GM23338 (cell line): Measurements from ENCODE around the gene ZNF324B. TPM values are rescaled to one million over a fixed set of nuclear protein-coding genes. Genes with fewer than 3 reads are reported as not detected.
A peak's percentile ranks its signal among the peaks of the same experiment; 100 is the strongest.

ENCODE experiments used
- ATAC-seq: fragments of 200-7000 bp; cut with Tn5 transposase; 3 replicates; pipeline ENCODE4 v1.9.1; 2020
- DNase-seq: peaks from one replicate; pipeline ENCODE4 v3.0.0-alpha.2; 2015; ENCODE audit warnings: low spot score
- H2AFZ ChIP-seq: fragments of 200-600 bp; sonication (generic); 2 replicates; pipeline ENCODE4 v1.8.0; 2016; ENCODE audit warnings: antibody characterized with exemption, mild to moderate bottlenecking, moderate library complexity
- H3F3A ChIP-seq: fragments of 200-600 bp; sonication (generic); replicated peaks from 2 replicates; pipeline ENCODE4 v1.8.0; 2017; ENCODE audit warnings: antibody characterized with exemption, mixed run types, low read depth
- H3K27ac ChIP-seq: fragments of 200-600 bp; sonication (generic); 2 replicates; pipeline ENCODE4 v1.6.1; 2016; ENCODE audit warnings: low read depth
- H3K27me3 ChIP-seq: fragments of 200-600 bp; sonication (generic); 2 replicates; pipeline ENCODE4 v1.8.0; 2016; ENCODE audit warnings: mild to moderate bottlenecking, mixed run types, moderate library complexity; ENCODE audit not compliant: insufficient read depth
- H3K36me3 ChIP-seq: fragments of 200-600 bp; sonication (generic); 2 replicates; pipeline ENCODE4 v1.8.0; 2016; ENCODE audit warnings: mild to moderate bottlenecking; ENCODE audit not compliant: insufficient read depth
- H3K4me1 ChIP-seq: fragments of 200-600 bp; sonication (generic); 2 replicates; pipeline ENCODE4 v1.8.0; 2016; ENCODE audit warnings: mild to moderate bottlenecking, moderate library complexity; ENCODE audit not compliant: insufficient read depth
- H3K4me2 ChIP-seq: fragments of 200-600 bp; sonication (generic); 2 replicates; pipeline ENCODE4 v1.7.1; 2017; ENCODE audit warnings: mixed run types
- H3K4me3 ChIP-seq: fragments of 200-600 bp; sonication (generic); 2 replicates; pipeline ENCODE4 v1.6.1; 2016; ENCODE audit warnings: mixed run types
- H3K79me2 ChIP-seq: fragments of 200-600 bp; sonication (generic); replicated peaks from 2 replicates; pipeline ENCODE4 v1.8.0; 2017; ENCODE audit warnings: mild to moderate bottlenecking; ENCODE audit not compliant: insufficient read depth
- H3K9me2 ChIP-seq: fragments of 200-600 bp; sonication (generic); 2 replicates; pipeline ENCODE4 v1.8.0; 2017; ENCODE audit not compliant: insufficient read depth
- H4K20me1 ChIP-seq: fragments of 200-600 bp; sonication (generic); replicated peaks from 2 replicates; pipeline ENCODE4 v1.8.0; 2017; ENCODE audit warnings: mild to moderate bottlenecking; ENCODE audit not compliant: insufficient read depth
- H3K27ac Mint-ChIP-seq: 2 replicates; pipeline ENCODE4 v1.8.0; 2020; ENCODE audit warnings: inconsistent platforms, mild to moderate bottlenecking, moderate library complexity, mixed read lengths
- H3K27me3 Mint-ChIP-seq: 3 replicates; pipeline ENCODE4 v1.8.0; 2022; ENCODE audit warnings: low read depth, mild to moderate bottlenecking, moderate library complexity, mixed read lengths, inconsistent platforms; ENCODE audit not compliant: insufficient read depth, poor library complexity
- H3K36me3 Mint-ChIP-seq: 3 replicates; pipeline ENCODE4 v1.8.0; 2021; ENCODE audit warnings: low read depth, mild to moderate bottlenecking, inconsistent platforms, moderate library complexity, mixed read lengths
- H3K4me1 Mint-ChIP-seq: 3 replicates; pipeline ENCODE4 v1.8.0; 2020; ENCODE audit warnings: mild to moderate bottlenecking, inconsistent platforms, mixed read lengths
- H3K4me3 Mint-ChIP-seq: 3 replicates; pipeline ENCODE4 v1.8.0; 2021; ENCODE audit warnings: moderate library complexity, mild to moderate bottlenecking, inconsistent platforms, mixed read lengths
- H3K9me3 Mint-ChIP-seq: 3 replicates; pipeline ENCODE4 v1.8.0; 2020; ENCODE audit warnings: moderate library complexity, mild to moderate bottlenecking, inconsistent platforms, mixed read lengths
- CREB1 ChIP-seq: fragments of 250-450 bp; sonication (Bioruptor Pico); IDR thresholded peaks from 2 replicates; pipeline ENCODE4 v1.5.0; 2020; ENCODE audit warnings: low read depth, mild to moderate bottlenecking, moderate library complexity
- EZH2 ChIP-seq: fragments of 200-600 bp; sonication (generic); IDR thresholded peaks from one replicate; pipeline ENCODE4 v1.8.0; 2017; ENCODE audit warnings: antibody characterized with exemption, mild to moderate bottlenecking, low read depth; ENCODE audit not compliant: unreplicated experiment
- EZH2phosphoT487 ChIP-seq: fragments of 200-600 bp; sonication (generic); IDR thresholded peaks from one replicate; pipeline ENCODE4 v1.8.1; 2018; ENCODE audit warnings: antibody characterized with exemption; ENCODE audit not compliant: unreplicated experiment
- NANOG ChIP-seq: IDR thresholded peaks from 2 replicates; pipeline ENCODE4 v1.6.1; 2016; ENCODE audit warnings: antibody characterized with exemption, borderline replicate concordance
- POLR2AphosphoS5 ChIP-seq: IDR thresholded peaks from 2 replicates; pipeline ENCODE4 v1.6.1; 2016; ENCODE audit warnings: antibody characterized with exemption, low read depth
- STAT1 ChIP-seq: IDR thresholded peaks from one replicate; pipeline ENCODE4 v1.6.1; 2016; ENCODE audit warnings: antibody characterized with exemption; ENCODE audit not compliant: unreplicated experiment
- ZNF114 ChIP-seq: fragments of 250-450 bp; sonication (Bioruptor Pico); IDR thresholded peaks from 2 replicates; pipeline ENCODE4 v1.5.0; 2020; ENCODE audit warnings: mild to moderate bottlenecking, moderate library complexity
- ZNF331 ChIP-seq: fragments of 250-450 bp; sonication (Bioruptor Pico); IDR thresholded peaks from 2 replicates; pipeline ENCODE4 v1.5.0; 2020; ENCODE audit warnings: low read depth, mild to moderate bottlenecking, moderate library complexity
- polyA plus RNA-seq: library from polyadenylated mRNA; unstranded; fragments of >200 nt; fragmentation: Nextera tagmentation; extraction: Ambion mirVana; gene quantifications from 2 replicates; pipeline ENCODE4 v1.2.1, GENCODE V29; 2016
- total RNA-seq: library from RNA; depleted of rRNA; stranded (reverse); fragments of >200 nt; shearing (Covaris generic); gene quantifications from 2 replicates; pipeline ENCODE4 v1.2.3, GENCODE V29; 2014
- TF ChIP-seq, protein P1 (sequence below): IDR thresholded peaks from 2 replicates; pipeline ENCODE4 v1.6.1; 2016; ENCODE audit warnings: antibody characterized with exemption
- TF ChIP-seq, protein P2 (sequence below): IDR thresholded peaks from one replicate; pipeline ENCODE4 v1.6.1; 2018; ENCODE audit warnings: antibody characterized with exemption; ENCODE audit not compliant: unreplicated experiment
- TF ChIP-seq, protein P3 (sequence below), 2 experiments: fragments of 200-600 bp in 1 of 2; sonication (generic) in 1 of 2; conservative IDR thresholded peaks; 2 replicates each; pipeline versions ENCODE4 v1.5.1 to v1.6.1; 2016 to 2017; ENCODE audit warnings: antibody characterized with exemption in 2 of 2, low read depth in 2 of 2, mild to moderate bottlenecking in 2 of 2, moderate library complexity in 1 of 2

The ZNF324B gene
- total and polyA plus RNA-seq, 2 experiments from 2014 or later = 0.50 to 4.7 TPM

DNA sequence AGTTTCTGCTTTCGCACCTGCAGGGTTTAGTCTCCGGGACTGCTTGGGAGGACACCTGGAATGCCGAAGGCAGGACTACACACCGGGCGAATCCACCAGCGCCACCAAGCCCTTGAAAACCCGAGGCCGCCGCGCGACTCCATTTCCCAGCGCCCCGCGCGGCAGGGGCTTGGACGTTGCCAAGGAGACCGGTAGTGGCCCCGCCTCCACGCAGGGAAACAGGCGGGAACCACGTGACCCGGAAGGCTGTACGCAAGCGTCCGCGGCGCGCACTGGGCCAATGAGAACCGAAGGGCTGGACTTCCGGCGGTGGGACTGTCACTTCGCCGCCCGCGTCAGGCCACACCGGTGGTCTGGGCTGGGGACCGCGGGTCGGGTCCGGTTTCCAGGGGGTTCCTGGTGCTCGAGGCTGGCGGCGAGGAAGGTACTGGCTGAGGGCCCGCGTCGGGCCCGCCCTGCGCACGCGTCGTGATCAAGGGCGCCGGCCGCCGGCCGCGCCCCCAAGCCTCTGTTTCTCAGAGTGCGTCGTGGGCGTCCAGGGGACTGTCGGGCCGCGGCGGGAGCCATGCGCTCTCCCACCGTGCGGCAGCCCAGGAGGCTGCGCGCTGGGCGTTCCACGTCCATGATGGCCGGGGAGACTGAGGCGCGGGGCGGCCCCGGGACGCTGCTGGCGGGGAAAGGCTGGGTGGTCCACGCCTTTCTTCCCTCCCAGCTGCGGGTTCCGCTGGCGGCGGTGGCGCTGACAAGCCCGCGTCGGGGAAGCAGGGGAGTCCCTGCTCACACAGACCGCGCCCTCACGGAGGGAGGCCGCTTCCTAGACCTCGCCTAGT, 15.6 kb downstream of the ZNF324B start, which contains the start of gene ZNF324:
ZNF324 (plus strand) TSS at position 321 of the 830 bp plus-strand sequence. CDS start 2,106 bp downstream, outside the sequence.
- Histone ChIP-seq H3F3A (peaks cover 4% of the 10 kb centered on the region), H3K4me2 (peak within 1 kb of the TSS; percentile 84), H2AFZ (peak within 1 kb of the TSS; percentile 99), H3K36me3 (no peaks in the 10 kb centered on the region), H3K27me3 (peaks cover 11% of the 10 kb centered on the region), H3K4me3 (peak within 1 kb of the TSS; percentile 83), H3K9me2 (no peaks in the 10 kb centered on the region), H3K27ac (no peak within 1 kb of the TSS), H4K20me1 (no peaks in the 10 kb centered on the region), H3K4me1 (peaks cover 4% of the 10 kb centered on the region), H3K79me2 (no peaks in the 10 kb centered on the region)
- H3K4me3 Mint-ChIP-seq = peak within 1 kb of the TSS; percentile 71
- H3K27ac Mint-ChIP-seq = no peak within 1 kb of the TSS
- TF ChIP-seq STAT1 (no peak), NANOG (no peak), CREB1 (CRISPR knock-in tag) (peak; percentile 81), EZH2 (no peak), POLR2AphosphoS5 (peak; percentile 51; the same call in 1 of the 2 replicates), ZNF114 (CRISPR knock-in tag) (no peak), ZNF331 (CRISPR knock-in tag) (no peak), EZH2phosphoT487 (no peak)
- TF ChIP-seq, protein P1, sequence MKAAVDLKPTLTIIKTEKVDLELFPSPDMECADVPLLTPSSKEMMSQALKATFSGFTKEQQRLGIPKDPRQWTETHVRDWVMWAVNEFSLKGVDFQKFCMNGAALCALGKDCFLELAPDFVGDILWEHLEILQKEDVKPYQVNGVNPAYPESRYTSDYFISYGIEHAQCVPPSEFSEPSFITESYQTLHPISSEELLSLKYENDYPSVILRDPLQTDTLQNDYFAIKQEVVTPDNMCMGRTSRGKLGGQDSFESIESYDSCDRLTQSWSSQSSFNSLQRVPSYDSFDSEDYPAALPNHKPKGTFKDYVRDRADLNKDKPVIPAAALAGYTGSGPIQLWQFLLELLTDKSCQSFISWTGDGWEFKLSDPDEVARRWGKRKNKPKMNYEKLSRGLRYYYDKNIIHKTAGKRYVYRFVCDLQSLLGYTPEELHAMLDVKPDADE = peak; percentile 78
- TF ChIP-seq, protein P2, sequence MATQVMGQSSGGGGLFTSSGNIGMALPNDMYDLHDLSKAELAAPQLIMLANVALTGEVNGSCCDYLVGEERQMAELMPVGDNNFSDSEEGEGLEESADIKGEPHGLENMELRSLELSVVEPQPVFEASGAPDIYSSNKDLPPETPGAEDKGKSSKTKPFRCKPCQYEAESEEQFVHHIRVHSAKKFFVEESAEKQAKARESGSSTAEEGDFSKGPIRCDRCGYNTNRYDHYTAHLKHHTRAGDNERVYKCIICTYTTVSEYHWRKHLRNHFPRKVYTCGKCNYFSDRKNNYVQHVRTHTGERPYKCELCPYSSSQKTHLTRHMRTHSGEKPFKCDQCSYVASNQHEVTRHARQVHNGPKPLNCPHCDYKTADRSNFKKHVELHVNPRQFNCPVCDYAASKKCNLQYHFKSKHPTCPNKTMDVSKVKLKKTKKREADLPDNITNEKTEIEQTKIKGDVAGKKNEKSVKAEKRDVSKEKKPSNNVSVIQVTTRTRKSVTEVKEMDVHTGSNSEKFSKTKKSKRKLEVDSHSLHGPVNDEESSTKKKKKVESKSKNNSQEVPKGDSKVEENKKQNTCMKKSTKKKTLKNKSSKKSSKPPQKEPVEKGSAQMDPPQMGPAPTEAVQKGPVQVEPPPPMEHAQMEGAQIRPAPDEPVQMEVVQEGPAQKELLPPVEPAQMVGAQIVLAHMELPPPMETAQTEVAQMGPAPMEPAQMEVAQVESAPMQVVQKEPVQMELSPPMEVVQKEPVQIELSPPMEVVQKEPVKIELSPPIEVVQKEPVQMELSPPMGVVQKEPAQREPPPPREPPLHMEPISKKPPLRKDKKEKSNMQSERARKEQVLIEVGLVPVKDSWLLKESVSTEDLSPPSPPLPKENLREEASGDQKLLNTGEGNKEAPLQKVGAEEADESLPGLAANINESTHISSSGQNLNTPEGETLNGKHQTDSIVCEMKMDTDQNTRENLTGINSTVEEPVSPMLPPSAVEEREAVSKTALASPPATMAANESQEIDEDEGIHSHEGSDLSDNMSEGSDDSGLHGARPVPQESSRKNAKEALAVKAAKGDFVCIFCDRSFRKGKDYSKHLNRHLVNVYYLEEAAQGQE = no peak
- TF ChIP-seq, protein P3, sequence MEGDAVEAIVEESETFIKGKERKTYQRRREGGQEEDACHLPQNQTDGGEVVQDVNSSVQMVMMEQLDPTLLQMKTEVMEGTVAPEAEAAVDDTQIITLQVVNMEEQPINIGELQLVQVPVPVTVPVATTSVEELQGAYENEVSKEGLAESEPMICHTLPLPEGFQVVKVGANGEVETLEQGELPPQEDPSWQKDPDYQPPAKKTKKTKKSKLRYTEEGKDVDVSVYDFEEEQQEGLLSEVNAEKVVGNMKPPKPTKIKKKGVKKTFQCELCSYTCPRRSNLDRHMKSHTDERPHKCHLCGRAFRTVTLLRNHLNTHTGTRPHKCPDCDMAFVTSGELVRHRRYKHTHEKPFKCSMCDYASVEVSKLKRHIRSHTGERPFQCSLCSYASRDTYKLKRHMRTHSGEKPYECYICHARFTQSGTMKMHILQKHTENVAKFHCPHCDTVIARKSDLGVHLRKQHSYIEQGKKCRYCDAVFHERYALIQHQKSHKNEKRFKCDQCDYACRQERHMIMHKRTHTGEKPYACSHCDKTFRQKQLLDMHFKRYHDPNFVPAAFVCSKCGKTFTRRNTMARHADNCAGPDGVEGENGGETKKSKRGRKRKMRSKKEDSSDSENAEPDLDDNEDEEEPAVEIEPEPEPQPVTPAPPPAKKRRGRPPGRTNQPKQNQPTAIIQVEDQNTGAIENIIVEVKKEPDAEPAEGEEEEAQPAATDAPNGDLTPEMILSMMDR (conservative IDR thresholded peaks at IDR 0.05; ENCODE audit: low read depth in 2 of 2) = peak in 1 of 2 experiments; percentile 13; a peak in 1 of 4 replicates
- H3K27me3 Mint-ChIP-seq = peaks cover 12% of the 10 kb centered on the region
- peaks cover 16% of the 10 kb centered on the region; the same call in 2 of the 3 replicates for H3K4me1 Mint-ChIP-seq
- H3K36me3 Mint-ChIP-seq = peaks cover 8% of the 10 kb centered on the region; the same call in 2 of the 3 replicates
- DNase-seq (peak; percentile 100), ATAC-seq (peak; percentile 93)
- no peaks in the 10 kb centered on the region for H3K9me3 Mint-ChIP-seq
